Suppressor macrophage (primary cell): ENCODE measurements around the gene TTC1.
"Not testable (repeated sequence)": the region's sequence is repeated elsewhere in the genome, so short reads cannot be mapped to it uniquely, and the experiment has no call there.

Source experiments
- DNase-seq, 4 experiments: peaks; one replicate each; pipeline ENCODE4 v3.0.0-alpha.2; 2020 to 2022
- total RNA-seq, 17 experiments: gene quantifications; one replicate each; lab custom pipeline; 2026; ENCODE audit warnings: mixed read lengths in 6 of 17, inconsistent platforms in 3 of 17; lab: John Stamatoyannopoulos, UW

Gene TTC1, protein sequence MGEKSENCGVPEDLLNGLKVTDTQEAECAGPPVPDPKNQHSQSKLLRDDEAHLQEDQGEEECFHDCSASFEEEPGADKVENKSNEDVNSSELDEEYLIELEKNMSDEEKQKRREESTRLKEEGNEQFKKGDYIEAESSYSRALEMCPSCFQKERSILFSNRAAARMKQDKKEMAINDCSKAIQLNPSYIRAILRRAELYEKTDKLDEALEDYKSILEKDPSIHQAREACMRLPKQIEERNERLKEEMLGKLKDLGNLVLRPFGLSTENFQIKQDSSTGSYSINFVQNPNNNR
- 24.5 to 71.9 (median 43.7) reads per million in 17 experiments for total RNA-seq

DNA sequence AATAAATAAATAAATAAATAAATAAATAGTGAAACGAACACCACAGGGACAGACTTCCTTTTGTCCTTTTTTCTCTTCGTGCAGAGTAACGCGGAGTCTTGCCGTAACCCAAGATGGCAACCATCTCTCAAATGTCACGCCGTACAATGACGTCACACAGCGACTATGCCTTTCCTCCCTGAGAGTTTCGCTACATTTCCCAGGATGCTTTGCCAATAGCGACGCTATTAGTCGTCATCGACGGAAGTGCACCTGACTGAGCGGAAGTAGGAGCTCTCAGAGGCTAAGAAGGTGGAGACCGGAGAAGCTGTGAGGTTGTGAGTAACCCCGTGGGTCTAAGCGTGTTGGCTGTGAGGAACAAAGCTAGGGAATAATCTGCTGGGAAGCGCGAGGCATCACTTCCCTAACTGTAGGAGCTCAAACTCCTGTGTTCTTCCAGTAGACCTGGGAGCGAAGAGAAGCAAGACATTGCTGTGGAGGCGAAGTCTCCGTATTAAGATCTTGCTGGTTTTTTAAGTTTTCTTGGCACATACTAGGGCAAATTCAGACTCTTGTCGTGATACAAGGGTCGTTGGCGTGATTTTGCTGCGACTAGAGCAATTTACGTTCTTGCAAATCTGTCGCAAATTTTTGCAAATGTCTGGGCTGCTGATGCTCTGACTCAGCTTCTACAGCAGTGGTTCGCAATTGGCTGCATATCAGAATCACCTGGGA, at the start of gene TTC1:
Gene TTC1 (plus strand): TSS at position 263 of the 714 bp plus-strand sequence. CDS start 1,390 bp downstream, outside the sequence.
- peak; percentile 96 to 100 (median 99) for DNase-seq

DNA sequence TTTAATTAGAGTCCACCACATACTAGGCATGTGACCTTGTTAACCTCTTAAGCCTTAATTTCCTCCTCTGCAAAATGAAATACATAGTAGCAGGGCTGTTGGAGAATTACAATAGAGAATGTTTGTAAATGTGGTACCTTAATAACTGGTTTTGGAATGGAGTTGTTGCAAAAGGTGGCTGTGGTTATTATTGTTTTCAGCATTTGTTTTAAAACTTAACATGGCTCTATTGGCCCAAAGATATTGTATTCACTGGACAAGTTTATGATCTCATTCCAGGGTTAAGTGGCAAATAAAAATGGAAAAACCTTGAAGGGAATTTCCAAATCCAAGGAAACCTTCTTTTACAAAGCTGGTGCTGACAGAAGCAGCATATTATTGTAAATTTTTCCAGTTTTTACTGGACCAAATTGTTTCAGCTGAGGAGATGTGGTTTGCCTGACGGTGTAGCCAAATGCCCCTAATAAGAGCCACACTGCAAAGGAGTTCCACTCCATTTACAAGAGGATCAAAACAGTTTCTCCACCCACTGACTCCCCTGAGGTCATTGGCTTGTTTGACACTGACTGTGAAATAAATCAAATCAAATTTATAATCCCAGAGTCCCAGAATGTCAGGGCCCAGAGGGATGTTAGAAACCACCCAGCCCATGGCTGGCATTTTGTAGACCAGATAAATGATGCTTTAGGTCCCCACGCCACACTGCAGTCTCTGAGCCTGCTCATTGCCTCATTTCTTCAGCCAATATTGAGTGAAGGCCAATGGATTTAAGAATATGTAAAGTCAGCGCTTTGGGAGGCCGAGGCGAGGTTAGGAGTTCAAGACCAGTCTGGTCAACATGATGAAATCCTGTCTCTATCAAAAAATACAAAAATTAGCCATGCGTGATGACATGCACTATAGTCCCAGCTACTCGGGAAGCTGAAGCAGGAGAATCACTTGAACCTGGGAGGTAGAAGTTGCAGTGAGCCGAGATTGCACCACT, 47.5 kb upstream of the TTC1 start:
- DNase-seq = no peak

DNA sequence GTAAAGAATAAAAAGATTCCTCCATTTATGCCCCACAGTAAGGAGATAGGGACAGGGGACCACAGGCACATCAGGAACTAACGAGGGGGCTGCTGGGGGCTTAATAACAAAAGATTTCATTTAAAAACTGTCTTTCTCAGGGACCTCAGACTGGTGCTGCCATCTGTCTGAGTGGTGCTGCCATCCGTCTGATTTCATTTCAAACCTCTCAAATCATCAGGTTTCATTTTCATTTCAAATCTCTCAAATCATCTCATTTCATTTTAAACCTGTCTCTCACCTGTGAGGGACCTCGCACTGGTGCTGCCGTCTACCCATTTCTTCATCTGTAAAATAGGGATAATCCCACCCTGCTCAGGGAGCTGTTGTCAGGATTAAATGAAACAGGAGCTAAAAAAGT, 46.7 kb upstream of the TTC1 start:
- DNase-seq = no peak

DNA sequence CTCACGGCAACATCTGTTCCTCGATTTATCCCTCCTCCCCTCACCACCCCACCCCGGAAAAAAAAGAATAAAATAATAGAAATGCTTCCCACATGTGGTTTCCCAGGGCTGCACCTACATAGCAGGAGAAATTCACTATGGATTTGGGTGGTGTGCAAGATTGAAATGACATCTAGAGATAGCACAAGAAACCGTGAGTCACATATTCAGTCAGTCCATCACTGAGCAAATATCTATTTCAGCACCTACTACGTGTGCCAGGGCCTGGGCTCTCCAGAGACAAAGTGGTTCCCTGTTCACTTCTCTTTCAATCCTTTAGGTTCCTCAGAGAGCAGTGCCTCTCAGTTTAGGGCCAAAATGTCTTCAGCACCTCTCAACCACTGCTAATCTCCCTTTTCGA, 45.0 kb upstream of the TTC1 start:
- DNase-seq = no peak

DNA sequence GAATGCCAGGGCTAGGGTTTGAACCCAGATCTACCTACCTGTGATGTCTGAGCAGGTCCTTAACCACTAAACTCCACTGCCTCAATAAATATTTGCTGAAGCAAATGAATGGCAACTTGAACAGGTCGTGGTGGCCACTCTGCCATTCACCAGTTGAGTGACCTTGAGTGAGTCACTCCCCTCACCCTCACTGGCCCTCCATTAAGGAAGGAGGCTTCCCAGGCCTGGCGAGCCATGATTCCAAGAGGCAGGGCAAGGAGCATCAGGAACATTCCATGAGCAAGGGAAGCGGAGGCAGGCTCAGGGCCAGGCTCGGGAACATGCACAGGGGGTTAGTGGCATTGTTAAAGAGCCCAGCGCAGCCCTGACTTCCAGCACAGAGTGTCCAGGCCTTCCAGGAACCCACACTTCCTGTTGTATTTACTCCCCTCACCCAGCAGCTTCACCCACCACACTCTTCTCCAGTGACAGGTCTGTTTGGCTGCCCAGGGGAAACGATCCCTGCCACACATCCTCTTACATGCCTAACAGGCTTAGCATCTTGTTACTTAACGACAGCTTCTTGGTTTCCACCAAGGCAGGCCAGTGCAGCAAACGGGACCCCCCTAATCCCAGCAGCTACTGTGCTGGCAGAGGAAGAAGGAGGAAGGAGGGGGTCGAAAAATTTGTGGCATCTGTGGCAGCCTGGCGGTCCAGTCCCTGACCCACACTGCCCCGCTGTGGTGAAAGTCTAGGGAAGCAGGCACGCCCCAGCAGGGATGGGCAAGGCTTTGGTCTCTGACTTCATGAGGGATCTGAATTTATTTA, 43.7 kb upstream of the TTC1 start:
- peak; percentile 39 to 72 (median 55) for DNase-seq

DNA sequence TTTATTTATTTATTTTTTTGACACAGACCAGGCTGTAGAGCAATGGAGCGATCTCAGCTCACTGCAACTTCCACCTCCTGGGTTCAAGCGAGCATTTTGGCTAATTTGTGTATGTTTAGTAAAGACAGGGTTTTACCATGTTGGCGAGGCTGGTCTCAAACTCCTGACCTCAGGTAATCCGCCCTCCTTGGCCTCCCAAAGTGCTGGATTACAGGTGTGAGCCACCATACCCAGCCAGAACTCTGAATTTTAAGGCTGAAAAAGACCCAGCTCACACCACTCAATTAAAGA, 43.2 kb upstream of the TTC1 start:
- not testable (repeated sequence) for DNase-seq

DNA sequence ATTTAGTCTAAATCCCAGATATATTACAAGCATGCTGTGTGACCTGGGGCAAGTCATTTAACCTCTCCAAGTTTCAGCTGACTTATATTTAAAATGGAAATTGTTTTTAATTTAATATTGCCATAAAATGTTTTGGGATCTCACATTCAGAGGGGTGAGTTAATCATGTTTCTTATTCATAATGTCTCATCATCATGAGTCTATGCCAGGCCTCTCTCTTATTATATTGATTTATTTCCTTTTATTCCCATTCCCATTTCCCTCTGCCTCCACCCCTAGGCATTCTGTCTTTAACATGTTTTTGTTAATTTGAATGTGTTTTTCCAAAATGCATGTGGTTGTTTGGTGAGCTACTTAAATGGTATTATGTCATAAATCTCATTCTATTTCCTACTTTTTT, 39.0 kb upstream of the TTC1 start:
- DNase-seq = no peak

DNA sequence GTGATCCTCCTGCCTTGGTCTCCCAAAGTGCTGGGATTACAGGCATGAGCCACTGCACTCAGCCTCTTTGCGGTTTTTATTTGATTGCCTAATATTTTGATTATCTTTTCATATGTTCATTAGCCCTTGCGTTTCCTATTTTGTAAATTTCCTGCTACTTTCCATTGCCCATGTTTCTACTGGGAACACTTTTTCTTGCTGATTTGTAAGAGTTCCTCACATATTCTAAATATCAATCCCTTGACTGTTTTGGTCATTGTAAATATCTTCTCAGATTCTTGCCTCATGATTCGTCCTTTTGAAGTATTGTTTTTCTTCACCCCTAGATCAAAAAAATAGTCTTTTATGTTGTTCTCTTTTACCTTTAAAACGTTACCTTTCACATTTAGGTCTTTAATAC, 37.9 kb upstream of the TTC1 start:
- no peak for DNase-seq

DNA sequence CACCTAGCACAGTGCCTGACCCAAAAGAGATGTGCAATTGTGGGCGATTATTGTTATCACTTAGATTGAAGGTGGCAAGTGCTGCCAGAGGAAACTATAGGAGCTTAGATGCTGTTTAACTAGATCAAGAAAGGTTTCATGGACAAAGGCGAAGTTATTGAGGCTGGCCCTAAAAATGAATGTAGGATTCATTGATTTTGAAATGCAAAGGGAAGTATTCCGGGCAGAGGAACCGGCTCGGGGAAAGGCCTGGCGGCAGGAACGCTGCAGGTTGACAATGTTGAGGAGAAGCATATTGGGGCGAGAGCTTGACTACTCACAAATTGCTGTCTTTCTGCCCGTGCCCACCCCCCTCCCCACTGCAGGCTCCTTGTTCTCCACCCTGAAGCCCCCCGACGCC, 37.4 kb upstream of the TTC1 start:
- peak in 1 of 4 experiments; percentile 12 for DNase-seq

DNA sequence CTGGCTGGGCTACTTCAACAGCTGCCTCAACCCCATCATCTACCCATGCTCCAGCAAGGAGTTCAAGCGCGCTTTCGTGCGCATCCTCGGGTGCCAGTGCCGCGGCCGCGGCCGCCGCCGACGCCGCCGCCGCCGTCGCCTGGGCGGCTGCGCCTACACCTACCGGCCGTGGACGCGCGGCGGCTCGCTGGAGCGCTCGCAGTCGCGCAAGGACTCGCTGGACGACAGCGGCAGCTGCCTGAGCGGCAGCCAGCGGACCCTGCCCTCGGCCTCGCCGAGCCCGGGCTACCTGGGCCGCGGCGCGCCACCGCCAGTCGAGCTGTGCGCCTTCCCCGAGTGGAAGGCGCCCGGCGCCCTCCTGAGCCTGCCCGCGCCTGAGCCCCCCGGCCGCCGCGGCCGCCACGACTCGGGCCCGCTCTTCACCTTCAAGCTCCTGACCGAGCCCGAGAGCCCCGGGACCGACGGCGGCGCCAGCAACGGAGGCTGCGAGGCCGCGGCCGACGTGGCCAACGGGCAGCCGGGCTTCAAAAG, 36.9 kb upstream of the TTC1 start:
- DNase-seq = peak in 2 of 4 experiments; percentile 14 to 38

DNA sequence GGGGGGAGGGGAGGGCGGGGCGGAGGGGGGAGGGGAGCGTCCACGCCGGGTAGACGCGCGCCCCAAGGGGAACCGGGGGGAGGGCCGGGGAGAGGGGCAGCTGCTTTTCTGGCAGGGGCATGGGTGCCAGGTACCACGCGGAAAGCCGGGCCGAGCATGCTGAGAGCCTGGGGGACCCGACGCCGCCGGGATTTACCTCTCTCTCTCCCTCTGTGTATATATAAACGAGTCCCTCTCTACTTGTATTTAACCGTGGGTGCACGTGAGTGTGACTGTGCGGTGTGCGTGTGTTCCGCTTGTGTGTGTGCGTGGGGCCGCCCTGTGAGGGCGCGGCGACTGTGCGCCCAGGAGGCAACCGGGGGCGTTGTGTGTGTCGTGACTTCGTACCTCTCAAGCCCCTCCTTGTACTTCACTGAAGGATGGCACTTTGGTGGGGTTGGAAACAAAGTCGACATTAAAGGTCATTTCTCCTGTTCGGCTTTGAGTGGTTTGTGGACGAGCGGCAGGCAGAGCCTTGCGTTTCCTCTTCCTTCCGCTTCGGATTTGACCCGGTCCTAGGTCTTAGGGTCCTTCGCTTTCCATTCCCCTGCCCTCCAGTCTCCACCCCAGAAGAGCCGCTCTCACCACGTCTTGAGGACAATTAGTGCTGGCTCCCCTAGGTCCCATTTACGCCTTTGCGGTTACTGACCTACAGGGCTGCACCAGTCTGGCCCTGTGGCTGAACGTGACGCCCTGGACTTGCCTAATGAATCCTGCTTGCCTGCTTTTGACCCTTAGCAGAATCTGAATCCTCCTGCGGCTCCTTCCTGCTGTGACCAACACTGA, 36.2 kb upstream of the TTC1 start:
- DNase-seq = peak in 3 of 4 experiments; percentile 11 to 30 (median 15)

DNA sequence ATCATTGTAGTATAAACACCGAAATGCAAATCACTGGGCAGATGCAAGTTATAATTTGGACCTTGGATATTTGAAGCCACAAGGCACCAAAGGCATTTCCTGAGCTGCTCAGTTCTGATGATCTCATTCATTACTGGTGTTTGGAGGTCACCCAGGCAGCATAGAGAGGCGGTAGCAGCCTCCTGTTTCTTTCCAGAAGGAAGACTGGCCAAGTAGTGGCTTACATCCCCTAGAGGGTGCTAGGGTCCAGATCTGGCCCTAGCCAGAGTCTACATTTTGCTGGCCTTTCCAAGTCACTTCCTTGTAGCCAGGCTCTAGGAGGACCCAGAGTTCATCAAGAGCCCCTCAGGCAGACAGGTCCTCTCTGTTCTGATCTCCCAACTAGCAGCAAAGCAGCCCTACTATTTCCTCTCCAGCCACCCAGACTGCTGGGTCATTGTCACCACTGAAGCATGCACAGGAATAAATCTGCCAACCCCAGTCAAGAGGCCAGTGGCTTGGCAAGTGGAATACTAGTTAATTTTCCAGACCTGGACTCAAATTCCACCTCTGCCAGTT, 33.4 kb upstream of the TTC1 start:
- peak in 3 of 4 experiments; percentile 6 to 17 (median 7) for DNase-seq

DNA sequence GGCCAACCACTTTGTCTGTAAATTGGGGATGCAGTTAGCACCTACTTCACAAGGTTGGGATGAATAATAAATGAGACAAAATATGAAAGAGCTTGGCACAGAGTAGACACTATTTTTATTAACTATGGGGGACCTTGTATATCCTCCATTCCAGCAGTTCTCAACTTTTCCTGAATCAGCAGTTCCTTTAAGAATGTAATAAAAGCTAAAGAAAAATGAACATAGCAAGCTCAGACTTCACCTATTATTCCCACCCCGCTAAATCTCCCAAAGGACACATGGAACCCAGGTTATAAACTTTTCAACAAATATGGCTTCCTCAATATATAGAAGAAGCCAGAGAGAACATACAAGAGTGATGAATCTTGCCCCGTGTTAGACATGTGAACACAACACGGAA, 32.0 kb upstream of the TTC1 start:
- DNase-seq = no peak

DNA sequence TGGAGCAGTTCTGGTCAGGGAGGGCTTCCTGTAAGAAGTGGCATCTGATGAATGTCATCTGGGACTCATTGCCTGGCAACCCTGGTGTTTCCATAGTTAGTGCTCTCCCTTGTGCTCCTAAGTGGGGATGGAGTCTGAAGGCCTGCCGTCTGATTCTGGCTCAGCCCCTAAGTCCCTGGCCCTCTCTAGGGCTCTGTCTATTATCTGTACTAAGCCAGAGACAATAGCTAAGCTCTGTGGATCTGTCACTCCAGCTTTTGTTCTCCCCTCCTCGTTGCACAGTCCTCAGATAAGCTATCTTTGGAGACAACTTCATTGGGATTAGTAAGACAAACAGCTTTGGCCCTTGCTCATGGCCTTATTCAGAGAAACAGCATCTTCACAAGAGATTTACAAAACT, 30.6 kb upstream of the TTC1 start:
- DNase-seq = no peak

DNA sequence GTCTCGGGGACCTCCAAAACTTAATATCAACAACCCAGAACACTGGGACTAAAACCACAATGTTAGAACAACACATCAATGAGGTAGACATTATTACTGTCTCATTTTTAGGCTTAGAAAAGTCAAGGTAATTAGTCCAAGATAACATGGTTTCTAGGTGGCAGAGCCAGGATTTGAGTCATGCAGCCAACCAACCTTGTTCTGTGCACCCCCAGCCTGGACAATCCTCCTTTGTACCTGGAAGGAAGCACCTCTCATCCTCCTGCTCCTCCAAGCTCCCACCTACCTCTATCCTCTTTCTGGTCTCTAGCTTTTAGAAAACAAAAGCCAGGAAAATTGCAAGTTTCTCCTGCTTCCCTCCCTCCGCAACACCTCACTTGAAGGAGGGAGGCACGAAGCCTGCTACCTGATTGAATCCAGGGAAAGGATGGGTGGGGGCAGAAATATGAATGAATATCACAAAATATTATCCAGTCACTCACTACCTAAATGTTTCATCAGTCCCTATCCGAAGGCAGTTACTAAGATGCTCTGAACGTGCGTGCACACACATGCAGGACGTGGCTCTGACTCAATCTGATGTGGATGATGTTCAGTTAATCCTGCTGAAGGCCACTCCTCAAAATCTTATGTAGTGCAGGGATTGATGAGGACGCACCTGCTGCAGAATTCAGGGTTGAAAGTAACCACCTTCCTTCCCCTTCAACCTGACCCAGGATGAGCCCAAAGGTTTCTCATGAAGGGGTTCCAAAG, 26.3 kb upstream of the TTC1 start:
- DNase-seq = no peak

DNA sequence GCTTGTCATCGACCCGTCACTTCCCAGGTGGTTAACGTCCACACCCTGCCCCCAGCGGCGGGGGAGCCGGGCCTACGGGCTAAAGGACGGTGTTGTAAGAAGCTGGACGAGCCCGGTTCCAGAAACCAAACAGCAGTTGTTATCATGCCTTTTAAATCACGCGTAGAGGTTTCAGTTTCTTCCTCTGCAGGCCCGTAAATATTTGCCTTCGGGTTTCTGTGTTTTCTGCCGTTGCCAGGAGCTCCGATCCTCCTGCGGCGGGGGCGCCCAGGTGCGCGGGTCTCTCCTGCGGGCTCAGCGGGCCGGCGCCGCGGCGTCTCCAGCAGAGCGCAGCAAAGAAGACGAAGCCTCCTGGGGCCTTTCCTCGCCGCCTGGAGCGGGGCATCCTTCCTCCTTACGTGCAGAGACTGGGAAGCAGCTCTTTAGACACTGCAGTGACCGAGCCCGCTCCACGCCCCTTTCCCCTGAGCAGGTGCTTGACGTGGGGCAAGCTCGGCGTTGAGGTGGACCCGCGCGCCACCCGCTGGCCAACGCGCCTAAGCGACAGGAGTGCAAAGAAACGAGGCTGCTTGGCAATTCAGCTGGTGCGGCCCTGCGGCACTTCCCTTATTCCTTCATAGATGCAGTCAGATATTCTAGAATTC, 21.8 kb upstream of the TTC1 start:
- DNase-seq = peak; percentile 60 to 83 (median 68)

DNA sequence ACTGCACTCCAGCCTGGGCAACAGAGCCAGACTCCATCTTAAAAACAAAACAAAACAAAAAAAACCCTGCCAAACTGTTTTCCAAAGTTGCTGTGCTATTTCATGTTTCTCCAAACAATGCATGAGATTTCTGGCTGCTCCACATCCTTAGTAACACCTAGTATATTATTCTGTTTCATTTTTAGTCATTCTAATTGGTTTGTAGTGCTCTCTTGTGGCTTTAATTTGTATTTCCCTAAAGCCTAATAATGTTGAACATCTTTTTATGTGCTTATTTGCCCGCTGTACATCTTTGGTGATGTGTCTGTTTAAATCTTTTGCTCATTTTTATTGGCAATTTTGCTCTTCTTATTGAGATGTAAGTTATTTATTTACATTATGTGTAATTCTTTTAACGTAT, 18.4 kb upstream of the TTC1 start:
- DNase-seq = no peak

DNA sequence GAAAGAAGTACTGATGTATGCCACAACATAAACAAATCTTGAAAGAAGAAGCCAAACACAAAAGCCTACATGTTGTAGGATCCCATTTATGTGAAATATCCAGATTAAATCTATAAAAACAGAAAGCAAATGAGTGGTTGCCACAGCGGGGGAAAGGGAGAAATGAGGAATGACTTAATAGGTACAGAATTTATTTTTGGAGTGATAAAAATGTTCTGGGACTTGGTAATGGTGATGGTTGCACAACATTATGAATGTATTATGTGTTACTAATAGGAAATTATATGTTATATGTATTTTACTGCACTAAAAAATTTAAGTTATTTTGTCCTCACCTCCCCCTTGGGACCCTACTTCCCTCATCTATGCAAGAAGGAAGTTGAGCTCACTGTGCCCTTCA, 16.4 kb upstream of the TTC1 start:
- no peak for DNase-seq

DNA sequence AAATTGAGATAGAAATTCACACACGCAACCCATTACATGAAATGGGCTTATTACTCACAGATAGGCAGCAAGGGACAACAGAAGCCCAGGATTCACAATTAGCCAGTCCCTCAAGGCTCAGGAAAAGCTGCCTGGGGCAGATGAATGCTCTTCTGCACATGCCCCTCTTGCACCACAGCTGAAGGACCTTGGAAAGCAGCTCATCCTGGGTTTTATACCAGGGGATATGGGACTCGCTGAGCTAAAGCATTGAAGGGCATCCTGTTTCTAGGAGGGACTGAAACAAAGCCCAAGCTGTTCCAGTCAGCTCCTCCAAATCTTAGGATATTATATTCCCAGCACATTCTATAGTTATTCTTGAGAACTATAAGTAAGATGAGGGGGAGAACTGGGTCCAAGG, 15.7 kb upstream of the TTC1 start:
- no peak for DNase-seq
